Suprapubic skin (tissue), 4 donors: ENCODE data around the gene WDR62.

ENCODE experiments used
- EP300 ChIP-seq: sonication (generic); formaldehyde crosslinking; IDR thresholded peaks from one replicate; pipeline ENCODE4 v1.6.1; 2017; ENCODE audit warnings: antibody characterized with exemption
- POLR2A ChIP-seq, 2 donors: fragments of 450-650 bp; IDR thresholded peaks; one replicate each; pipeline ENCODE4 v1.6.1; 2017; ENCODE audit warnings: antibody characterized with exemption in 2 of 2, mild to moderate bottlenecking in 2 of 2, moderate library complexity in 2 of 2
- POLR2AphosphoS5 ChIP-seq, 3 donors: sonication (generic); formaldehyde crosslinking; IDR thresholded peaks; one replicate each; pipeline ENCODE4 v1.6.1; 2017; ENCODE audit warnings: antibody characterized with exemption in 3 of 3
- TF ChIP-seq, protein P1 (sequence below), 2 donors: fragments of 200-600 bp in 1 of 2; fragments of 450-650 bp in 1 of 2; sonication (generic) in 1 of 2; IDR thresholded peaks; one replicate each; pipeline ENCODE4 v1.5.1; 2016 to 2019; ENCODE audit warnings: antibody characterized with exemption in 2 of 2, mild to moderate bottlenecking in 1 of 2, moderate library complexity in 1 of 2

GRCh38 chr19:36009220-36009619 lies 45.5 kb upstream of the WDR62 start:
- no peak for TF ChIP-seq EP300
- TF ChIP-seq, protein P1, sequence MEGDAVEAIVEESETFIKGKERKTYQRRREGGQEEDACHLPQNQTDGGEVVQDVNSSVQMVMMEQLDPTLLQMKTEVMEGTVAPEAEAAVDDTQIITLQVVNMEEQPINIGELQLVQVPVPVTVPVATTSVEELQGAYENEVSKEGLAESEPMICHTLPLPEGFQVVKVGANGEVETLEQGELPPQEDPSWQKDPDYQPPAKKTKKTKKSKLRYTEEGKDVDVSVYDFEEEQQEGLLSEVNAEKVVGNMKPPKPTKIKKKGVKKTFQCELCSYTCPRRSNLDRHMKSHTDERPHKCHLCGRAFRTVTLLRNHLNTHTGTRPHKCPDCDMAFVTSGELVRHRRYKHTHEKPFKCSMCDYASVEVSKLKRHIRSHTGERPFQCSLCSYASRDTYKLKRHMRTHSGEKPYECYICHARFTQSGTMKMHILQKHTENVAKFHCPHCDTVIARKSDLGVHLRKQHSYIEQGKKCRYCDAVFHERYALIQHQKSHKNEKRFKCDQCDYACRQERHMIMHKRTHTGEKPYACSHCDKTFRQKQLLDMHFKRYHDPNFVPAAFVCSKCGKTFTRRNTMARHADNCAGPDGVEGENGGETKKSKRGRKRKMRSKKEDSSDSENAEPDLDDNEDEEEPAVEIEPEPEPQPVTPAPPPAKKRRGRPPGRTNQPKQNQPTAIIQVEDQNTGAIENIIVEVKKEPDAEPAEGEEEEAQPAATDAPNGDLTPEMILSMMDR (IDR thresholded peaks at IDR 0.05): no peak
- no peak for TF ChIP-seq POLR2AphosphoS5 (IDR thresholded peaks at IDR 0.05)
- no peak for TF ChIP-seq POLR2A (IDR thresholded peaks at IDR 0.05)
